DMS153 (cell line): Measurements from ENCODE around the gene MARCHF11.

Experiments used
- DNase-seq: peaks from one replicate; lab custom pipeline; 2025; lab: John Stamatoyannopoulos, UW

Gene MARCHF11, protein sequence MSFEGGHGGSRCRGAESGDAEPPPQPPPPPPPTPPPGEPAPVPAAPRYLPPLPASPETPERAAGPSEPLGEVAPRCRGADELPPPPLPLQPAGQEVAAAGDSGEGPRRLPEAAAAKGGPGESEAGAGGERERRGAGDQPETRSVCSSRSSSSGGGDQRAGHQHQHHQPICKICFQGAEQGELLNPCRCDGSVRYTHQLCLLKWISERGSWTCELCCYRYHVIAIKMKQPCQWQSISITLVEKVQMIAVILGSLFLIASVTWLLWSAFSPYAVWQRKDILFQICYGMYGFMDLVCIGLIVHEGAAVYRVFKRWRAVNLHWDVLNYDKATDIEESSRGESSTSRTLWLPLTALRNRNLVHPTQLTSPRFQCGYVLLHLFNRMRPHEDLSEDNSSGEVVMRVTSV

GRCh38 chr5:16179511-16179935 is at the start of gene MARCHF11:
Gene MARCHF11, minus strand, starts transcription at chr5:16179791. Its CDS starts 216 bp downstream, at chr5:16179575.
- peak; percentile 63 for DNase-seq

DNA sequence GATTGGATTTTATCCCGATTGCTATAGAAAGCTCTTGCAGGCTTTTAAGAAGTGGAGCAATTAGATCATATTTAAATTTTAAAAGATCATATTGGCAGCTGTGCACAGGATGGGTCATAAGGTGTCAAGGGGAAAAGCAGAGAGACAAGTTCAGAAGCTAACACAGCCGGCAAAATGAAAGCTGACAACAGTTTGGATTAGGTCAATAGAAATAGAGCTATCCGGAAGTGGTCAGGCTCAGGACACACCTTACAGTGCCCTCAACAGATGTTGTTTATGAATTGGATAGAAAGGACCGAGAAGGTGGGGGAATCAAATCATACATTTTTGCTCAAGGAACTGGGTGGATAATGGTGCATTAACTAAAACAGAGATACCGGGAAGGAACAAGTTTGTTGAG is 46.3 kb upstream of the MARCHF11 start:
- no peak for DNase-seq

DNA sequence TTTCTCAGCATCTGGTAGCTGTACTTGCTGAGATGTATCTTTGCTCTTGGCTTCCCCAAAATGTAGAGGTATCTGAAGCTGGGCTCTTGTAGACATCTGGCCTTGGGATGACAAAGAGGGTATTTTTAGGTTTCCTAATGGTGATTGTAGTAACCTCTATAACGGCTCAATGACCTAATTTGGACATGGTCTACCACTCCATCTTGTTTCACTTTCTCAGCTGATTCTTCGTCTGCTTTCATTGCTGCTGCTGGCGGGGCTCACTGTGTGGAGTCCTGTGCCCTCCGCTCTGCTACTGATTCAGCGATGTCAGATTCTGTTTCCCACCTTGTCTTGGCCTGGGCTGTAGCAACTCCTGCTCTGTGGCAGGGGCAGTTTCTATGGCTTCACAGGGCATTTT is 12.7 kb upstream of the MARCHF11 start:
- no peak for DNase-seq

GRCh38 chr5:16180789-16181082 is 1.1 kb upstream of the MARCHF11 start:
- no peak for DNase-seq

DNA sequence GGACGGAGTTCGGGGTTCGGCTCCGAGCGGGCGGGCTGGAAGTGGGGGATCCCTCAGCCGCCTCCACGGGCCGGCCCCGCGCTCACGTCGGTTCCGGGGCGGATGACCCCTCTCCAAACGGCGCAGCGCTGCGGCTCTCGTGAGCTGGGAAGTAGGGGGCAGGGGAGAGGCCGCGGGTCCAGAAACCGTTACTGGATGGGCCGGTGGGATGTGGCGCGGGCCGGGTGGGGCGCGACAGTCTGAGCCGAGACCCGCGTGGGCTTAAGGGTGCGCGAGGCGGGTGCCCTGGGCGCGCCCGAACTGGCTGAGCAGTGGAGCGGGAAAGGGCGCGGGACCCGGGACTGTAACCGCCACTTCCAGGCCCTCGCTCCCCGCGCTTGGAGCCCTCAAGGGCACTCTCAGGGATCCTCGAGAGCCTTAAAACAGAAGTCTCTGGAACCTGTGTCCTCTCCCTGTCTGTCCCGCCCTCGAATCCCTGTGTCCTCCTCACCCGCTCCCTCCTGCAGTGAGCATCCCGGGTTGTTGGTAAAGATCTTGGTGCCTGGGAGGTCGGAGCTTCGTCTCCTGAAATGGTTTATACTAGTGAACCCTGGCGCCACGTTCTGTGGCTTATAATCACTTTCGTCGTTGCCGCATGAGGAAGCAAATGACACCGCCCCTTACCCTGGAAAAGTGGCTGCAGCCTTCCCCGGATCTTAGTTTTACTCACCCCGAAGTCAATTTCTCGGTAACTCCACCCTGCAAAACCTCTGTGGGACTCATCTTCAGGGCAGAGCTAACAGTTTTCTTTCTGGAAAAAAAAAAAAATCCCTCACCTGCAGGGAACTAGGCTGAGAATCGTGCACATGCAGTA is 571 bp upstream of the MARCHF11 start:
- DNase-seq, result peak; percentile 54

- peak; percentile 49 for DNase-seq
Measured at GRCh38 chr5:16178745-16179372, 732 bp downstream of the MARCHF11 start.

GRCh38 chr5:16169550-16169949 is 10.0 kb downstream of the MARCHF11 start:
- no peak for DNase-seq

DNA sequence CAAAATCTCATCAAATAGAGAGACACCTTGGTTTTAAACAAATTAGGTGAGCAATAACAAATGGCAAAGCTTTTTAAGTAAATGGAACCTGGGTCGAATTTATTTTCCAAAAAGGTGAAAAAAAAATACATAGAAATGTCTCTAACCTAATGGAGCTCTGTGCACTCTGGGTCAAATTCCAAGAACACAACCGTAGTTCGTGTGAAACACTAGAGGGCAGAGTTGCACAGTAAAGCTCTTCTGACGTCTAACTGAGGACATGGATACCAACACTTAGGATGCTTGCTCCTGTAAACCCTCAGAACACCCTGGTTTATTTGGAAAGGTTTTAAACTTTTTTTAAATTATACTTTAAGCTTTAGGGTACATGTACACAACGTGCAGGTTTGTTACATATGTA is 18.9 kb downstream of the MARCHF11 start:
- peak; percentile 83 for DNase-seq

- no peak for DNase-seq
Measured at GRCh38 chr5:16159636-16160035, 20.0 kb downstream of the MARCHF11 start.

GRCh38 chr5:16156152-16156551 is 23.4 kb downstream of the MARCHF11 start:
- no peak for DNase-seq

DNA sequence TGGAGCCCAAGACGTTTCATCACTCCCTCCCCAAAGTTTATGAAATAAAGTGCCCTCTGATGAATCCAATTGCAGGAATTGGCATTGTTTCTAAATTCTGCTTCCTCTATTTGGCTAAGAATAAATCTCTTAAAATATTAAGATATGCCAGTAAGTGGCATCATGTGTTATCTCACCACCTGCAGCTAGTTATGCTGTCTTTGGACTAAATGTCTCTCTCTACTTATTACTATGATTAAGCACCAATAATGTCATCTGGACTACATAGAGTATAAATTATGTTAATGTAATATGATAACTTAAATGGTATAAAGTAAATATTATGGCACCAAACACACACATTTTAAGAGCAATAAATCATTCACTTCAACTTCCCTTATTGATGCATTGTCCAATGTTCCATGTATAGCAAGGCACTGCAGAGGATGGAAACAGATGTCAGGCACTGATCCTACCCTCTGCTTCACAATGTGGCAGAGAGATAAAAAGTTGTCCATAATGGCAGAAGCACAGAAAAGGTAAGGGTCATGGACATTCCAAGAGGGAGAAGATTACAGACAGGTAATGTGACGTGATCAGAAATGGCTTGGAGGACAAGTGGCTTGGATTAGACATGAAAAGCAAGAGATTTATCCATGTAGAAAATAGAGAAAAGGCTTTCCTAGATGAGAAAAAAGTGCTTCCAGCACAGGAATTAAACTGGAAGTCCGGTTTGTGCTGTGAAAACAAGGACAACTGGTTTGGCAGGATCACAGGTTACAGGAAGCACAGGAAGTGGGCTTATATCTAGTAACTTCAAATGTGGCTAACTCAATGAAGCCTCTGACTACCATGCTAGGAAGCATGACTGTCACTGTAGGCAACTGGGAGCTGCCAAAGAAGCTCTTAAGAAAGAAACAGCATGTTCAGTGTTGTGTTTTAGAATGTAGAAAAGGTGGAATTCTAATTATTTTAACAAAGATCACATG is 26.7 kb downstream of the MARCHF11 start:
- peak; percentile 93 for DNase-seq

DNA sequence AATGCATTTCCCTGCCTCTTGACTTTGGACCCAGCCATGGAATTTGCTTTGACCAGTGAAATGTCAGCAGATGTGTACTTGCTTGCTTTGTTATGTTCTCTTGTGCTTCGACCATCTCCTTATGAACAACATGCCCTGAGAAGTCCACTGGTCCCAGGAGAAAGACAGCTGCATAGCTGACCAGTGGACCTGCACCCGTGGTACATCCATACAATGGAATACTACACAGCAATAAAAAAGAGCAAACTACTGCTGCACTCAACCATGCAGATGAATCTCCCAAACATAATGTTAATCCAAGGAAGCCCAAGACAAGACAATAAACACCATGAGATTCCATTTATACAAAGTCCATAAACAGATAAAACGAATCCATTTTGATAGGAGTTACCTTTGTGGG is 30.0 kb downstream of the MARCHF11 start:
- DNase-seq, result no peak

GRCh38 chr5:16147179-16147900 is 32.3 kb downstream of the MARCHF11 start:
- no peak for DNase-seq

DNA sequence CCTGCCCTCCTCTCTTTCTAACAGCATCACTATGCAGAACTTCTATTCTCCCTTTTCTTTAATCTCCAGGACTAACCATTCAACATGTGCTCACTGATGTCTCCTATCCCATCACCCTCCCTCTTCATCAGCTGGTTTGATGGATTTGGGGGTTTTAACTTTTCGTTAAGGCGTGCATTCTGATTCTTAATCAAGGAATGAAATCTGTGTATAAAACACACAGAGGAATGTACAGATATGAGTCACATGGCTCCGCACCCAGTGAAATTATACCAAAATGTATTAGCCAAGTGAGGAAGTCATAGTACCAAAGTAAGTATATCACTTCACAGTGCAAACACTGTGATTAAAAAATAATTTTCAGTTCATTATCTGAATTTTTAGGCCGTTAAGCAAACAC is 35.2 kb downstream of the MARCHF11 start:
- DNase-seq, result no peak

DNA sequence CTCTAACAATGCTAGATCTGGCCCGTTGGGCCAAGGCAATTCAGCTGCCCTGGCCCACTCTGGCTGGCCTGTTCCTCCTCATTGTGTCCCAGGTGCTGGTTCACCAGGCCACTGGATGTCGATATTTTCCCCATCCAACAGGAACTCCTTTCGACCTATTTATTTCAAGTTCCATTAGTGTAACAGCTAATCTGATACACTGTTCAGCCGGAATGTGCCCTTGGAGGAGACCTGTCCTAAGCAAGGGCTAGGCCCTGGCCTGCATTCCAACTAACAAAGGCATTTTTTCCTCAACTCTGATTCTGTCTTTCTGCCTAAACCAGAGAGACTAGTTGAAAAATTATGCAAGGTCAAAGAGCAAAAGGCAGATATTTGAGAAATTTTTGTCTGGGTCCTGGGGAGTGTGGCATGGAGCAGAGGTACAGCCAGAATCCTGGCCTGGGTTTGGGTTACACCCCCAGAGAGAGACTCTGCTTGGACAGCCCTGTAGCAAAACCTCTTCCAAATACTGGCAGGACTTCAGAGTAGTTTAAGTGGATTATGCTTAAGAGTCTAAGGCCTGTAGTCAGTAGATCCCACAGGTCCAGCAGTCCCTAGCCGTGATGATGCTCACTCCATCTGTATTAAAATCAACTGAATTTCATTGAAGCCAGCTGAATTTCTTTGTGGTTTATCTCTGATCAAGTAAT is 36.1 kb downstream of the MARCHF11 start:
- DNase-seq, result no peak

GRCh38 chr5:16140944-16141343 is 38.6 kb downstream of the MARCHF11 start:
- DNase-seq, result no peak

GRCh38 chr5:16140417-16140816 is 39.2 kb downstream of the MARCHF11 start:
- DNase-seq, result no peak

DNA sequence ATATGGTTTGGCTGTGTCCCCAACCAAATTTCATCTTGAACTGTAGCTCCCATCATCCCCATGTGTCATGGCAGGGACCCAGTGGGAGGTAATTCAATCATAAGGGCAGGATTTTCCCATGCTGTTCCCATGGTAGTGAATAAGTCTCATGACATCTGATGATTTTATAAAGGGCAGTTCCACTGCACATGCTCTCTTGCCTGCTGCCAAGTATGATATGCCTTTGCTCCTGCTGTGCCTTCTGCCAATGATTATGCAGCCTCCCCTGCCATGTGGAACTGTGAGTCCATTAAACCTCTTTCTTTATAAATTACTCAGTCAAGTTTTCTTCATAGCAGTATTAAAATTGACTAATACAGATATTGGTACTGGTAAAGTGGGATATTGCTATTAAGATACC is 42.4 kb downstream of the MARCHF11 start:
- no peak for DNase-seq

GRCh38 chr5:16135506-16135905 is 44.1 kb downstream of the MARCHF11 start:
- no peak for DNase-seq

DNA sequence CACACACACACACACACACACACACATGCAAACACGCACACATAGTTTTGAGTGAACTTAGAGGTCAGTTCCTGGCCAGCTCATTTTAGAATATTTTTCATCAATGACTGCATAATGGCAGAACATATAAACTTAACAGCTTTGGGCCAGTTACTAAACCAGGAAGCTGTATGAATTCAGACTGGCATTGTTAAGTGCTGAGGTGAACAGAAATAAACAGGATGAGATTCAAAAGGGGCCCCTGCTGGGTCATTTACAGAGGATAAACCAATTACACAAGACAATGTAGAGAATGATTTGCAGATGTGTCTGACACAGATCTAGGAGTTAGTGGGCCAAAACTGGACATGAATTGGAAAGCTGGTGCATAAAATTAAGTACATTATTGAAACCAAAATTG is 44.6 kb downstream of the MARCHF11 start:
- peak; percentile 95 for DNase-seq
